Activated T-helper 1 cell treated with Interleukin-2 at 50 U/mL for 16 hours (primary cell): Measurements from ENCODE around the gene LGSN.
"Not testable (repeated sequence)": the region's sequence is repeated elsewhere in the genome, so short reads cannot be mapped to it uniquely, and the experiment has no call there.

Source experiments
- DNase-seq: peaks from one replicate; pipeline ENCODE4 v3.0.0-alpha.2; 2020; ENCODE audit warnings: low read depth

LGSN gene

GRCh38 chr6:63306420-63306819 is 13.4 kb downstream of the LGSN start:
- no peak for DNase-seq

GRCh38 chr6:63305277-63305676 is 14.5 kb downstream of the LGSN start:
- DNase-seq: no peak

- no peak for DNase-seq
These were observed 16.3 kb downstream of the LGSN start for GRCh38 chr6:63303476-63303875.

GRCh38 chr6:63299667-63300066 is 20.1 kb downstream of the LGSN start:
- no peak for DNase-seq

- no peak for DNase-seq
These were observed 24.1 kb downstream of the LGSN start for GRCh38 chr6:63295553-63296194.

GRCh38 chr6:63290492-63291058 is 29.2 kb downstream of the LGSN start:
- no peak for DNase-seq

GRCh38 chr6:63289269-63289872 is 30.4 kb downstream of the LGSN start:
- no peak for DNase-seq

- no peak for DNase-seq
These were observed 39.1 kb downstream of the LGSN start for GRCh38 chr6:63280639-63281180.

- DNase-seq: no peak
These were observed 40.9 kb downstream of the LGSN start for GRCh38 chr6:63278916-63279315.

GRCh38 chr6:63275953-63276352 is 43.8 kb downstream of the LGSN start:
- no peak for DNase-seq

- not testable (repeated sequence) for DNase-seq
These were observed 44.9 kb downstream of the LGSN start for GRCh38 chr6:63274795-63275430.

- DNase-seq: no peak
These were observed 47.4 kb downstream of the LGSN start for GRCh38 chr6:63272397-63272796.

- DNase-seq: no peak
These were observed 50.3 kb downstream of the LGSN start for GRCh38 chr6:63269470-63269869.

GRCh38 chr6:63268574-63268973 is 51.2 kb downstream of the LGSN start:
- DNase-seq: no peak

- no peak for DNase-seq
These were observed 52.0 kb downstream of the LGSN start for GRCh38 chr6:63267828-63268227.

GRCh38 chr6:63267046-63267445 is 52.7 kb downstream of the LGSN start:
- no peak for DNase-seq

GRCh38 chr6:63263444-63263843 is 56.3 kb downstream of the LGSN start:
- DNase-seq: no peak

- DNase-seq: no peak
These were observed 58.0 kb downstream of the LGSN start for GRCh38 chr6:63261820-63262219.

- no peak for DNase-seq
These were observed 60.6 kb downstream of the LGSN start for GRCh38 chr6:63259153-63259552.

- DNase-seq: no peak
These were observed 69.8 kb downstream of the LGSN start for GRCh38 chr6:63249875-63250482.

- no peak for DNase-seq
These were observed 73.2 kb downstream of the LGSN start for GRCh38 chr6:63246581-63246980.

- no peak for DNase-seq
These were observed 73.9 kb downstream of the LGSN start for GRCh38 chr6:63245909-63246308.

GRCh38 chr6:63245420-63245819 is 74.4 kb downstream of the LGSN start:
- DNase-seq: no peak
